ENCODE results near the gene ATP9B.

Gene ATP9B

GRCh38 chr18:79042276-79042675 lies 26.9 kb upstream of the ATP9B start:
- no peak for DNase-seq (ENCODE audit: low spot score)
- TF ChIP-seq CTCF (IDR thresholded peaks at IDR 0.05; ENCODE audit: extremely low read depth, insufficient read depth, missing control alignments): no peak
- in situ Hi-C loops (cut with MboI; ENCODE audit: low pct_unique_long_range_greater_than_20kb, low sequenced_read_pairs, unreplicated experiment): no loop called here

GRCh38 chr18:79043288-79043687 lies 25.9 kb upstream of the ATP9B start:
- TF ChIP-seq CTCF (IDR thresholded peaks at IDR 0.05; ENCODE audit: extremely low read depth, insufficient read depth, missing control alignments): no peak
- DNase-seq (ENCODE audit: low spot score): no peak
- in situ Hi-C loops (cut with MboI; ENCODE audit: low pct_unique_long_range_greater_than_20kb, low sequenced_read_pairs, unreplicated experiment): no loop called here

- in situ Hi-C loops (cut with MboI; ENCODE audit: low pct_unique_long_range_greater_than_20kb, low sequenced_read_pairs, unreplicated experiment): no loop called here
- DNase-seq (ENCODE audit: low spot score): no peak
- no peak for TF ChIP-seq CTCF (IDR thresholded peaks at IDR 0.05; ENCODE audit: extremely low read depth, insufficient read depth, missing control alignments)
Measured at GRCh38 chr18:79046522-79046921, 22.7 kb upstream of the ATP9B start.

GRCh38 chr18:79047556-79048244 lies 21.5 kb upstream of the ATP9B start:
- no peak for TF ChIP-seq CTCF (IDR thresholded peaks at IDR 0.05; ENCODE audit: extremely low read depth, insufficient read depth, missing control alignments)
- DNase-seq (ENCODE audit: low spot score): no peak
- in situ Hi-C loops (cut with MboI; ENCODE audit: low pct_unique_long_range_greater_than_20kb, low sequenced_read_pairs, unreplicated experiment): no loop called here

- in situ Hi-C loops (cut with MboI; ENCODE audit: low pct_unique_long_range_greater_than_20kb, low sequenced_read_pairs, unreplicated experiment): no loop called here
Measured at GRCh38 chr18:79048245-79048632, 21.0 kb upstream of the ATP9B start.

GRCh38 chr18:79049506-79049905 lies 19.7 kb upstream of the ATP9B start:
- DNase-seq (ENCODE audit: low spot score): no peak
- in situ Hi-C loops (cut with MboI; ENCODE audit: low pct_unique_long_range_greater_than_20kb, low sequenced_read_pairs, unreplicated experiment): no loop called here
- TF ChIP-seq CTCF (IDR thresholded peaks at IDR 0.05; ENCODE audit: extremely low read depth, insufficient read depth, missing control alignments): no peak

More at GRCh38 chr18:79048245-79048632, 21.0 kb upstream of the ATP9B start:
- no peak for DNase-seq (ENCODE audit: low spot score)
- TF ChIP-seq CTCF (IDR thresholded peaks at IDR 0.05; ENCODE audit: extremely low read depth, insufficient read depth, missing control alignments): no peak

Measured in GM13977 (cell line).